Astrocyte of the hippocampus (primary cell): Measurements from ENCODE around the gene STH.

Experiments used
- DNase-seq: peaks from one replicate; pipeline ENCODE4 v3.0.0; 2011; ENCODE audit warnings: low read depth, low spot score

STH gene

DNA sequence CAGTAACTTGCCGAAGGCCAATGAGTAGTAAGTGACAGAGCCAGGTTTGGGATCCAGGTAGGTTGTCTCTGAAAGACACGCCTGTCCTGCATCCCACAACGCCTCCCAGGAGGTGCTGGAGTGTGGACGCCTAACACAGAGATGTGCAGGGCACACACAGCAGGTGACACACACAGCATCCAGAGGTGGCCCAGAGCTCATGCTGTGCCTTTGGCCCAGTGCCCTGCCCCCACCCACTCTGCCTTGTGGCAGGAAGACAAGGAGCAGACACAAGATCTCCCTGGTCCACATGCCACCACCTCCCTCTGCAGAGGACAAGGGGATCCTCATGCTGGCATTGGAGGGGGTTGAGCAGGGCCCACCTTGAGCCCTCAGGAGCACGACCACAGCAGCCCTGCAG, 14.7 kb upstream of the STH start:
- DNase-seq, result no peak

GRCh38 chr17:45985447-45985846, 13.6 kb upstream of the STH start:
- no peak for DNase-seq

DNA sequence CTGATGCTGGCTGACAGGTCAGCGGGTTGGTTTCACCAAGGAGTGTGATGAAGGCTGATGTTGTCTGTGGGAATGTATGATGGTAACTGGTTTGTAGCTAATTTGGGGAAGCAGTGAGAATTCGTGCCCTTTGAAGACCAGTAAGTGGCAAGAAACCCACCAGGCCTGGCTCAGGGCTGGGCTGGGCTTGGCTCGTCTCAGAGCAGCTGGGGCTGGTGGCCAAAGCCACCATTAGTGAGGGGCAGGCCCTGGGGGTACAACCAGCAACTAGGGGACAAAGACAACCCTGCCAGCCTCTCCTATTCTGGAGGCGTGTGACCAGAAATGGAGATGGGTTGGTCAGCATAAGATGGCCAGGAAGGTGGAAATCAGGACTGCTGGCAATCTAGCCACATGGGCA, 13.0 kb upstream of the STH start:
- no peak for DNase-seq

GRCh38 chr17:45987706-45988105, 11.3 kb upstream of the STH start:
- DNase-seq, result no peak

- no peak for DNase-seq
These were observed 9.3 kb upstream of the STH start for GRCh38 chr17:45989759-45990158.

DNA sequence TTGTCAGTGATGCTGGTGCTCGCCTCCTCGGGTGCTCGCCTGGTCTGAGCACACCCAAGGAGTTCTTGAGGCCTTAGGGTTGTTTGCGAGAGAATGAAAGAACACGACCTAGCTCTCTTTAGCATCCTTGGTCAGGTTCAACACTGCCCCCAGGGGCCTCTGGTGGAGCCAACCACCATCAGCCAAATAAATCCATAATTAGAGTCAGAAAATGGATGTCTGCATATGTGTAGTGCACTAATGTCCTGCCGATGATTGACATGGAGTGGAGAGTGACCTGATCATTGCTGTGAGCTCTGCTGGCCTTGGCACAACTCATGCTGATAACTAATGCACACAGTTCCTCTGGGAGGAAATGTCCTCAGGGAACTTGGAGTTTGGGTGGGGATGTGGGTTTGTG, 8.2 kb upstream of the STH start:
- no peak for DNase-seq

- DNase-seq, result no peak
These were observed 7.7 kb upstream of the STH start for GRCh38 chr17:45991341-45991740.

DNA sequence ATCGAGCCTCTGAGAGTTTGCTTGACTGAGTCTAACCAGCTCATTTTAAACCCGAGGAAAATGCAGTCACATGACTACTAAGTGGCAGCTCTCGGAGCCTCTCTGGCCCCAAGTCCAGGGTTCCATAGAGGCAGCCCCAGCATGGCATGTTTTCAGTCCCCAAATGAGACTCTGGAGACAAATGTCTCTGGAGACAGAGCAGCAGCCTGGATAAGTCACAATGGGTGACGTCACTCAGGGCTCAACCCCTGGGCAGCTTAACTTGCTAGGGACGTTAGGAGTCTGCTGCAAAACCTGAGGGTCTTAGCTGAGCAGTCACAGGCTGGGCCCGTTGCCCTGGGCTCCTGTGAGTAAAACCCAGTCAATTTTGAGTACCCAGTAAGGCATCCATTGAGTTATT, 6.9 kb upstream of the STH start:
- no peak for DNase-seq

GRCh38 chr17:45992904-45993303, 6.1 kb upstream of the STH start:
- no peak for DNase-seq

DNA sequence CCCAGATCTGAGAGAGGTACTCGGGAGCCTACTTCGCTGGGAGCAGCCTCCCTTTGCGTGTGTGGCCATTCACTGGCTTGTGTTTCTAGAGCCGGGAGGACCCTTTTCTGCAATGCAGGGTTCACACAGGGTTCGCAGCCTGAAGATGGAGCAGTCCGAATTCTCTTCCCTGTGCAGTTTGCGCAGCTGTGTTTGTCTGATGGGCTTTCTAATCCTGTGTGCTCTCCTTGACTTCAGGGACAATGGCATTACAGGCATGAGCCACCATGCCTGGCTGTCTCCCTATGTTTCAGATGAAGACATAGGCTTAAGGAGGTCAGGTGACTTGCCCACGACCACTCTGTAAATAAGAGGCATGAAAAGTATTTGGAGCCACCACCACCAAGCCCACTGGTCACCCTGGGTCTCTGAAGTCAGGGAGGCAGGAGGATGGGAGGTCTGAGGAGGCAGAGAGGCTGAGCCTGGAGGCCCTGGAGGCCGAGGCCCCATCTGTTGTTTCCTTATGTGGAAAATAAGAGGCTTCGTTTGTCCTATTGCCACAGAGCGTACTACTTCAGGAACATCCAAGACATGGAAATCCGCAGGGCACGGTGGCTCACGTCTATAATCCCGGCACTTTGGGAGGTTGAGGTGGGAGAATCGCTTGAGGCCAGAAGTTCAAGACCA, 5.0 kb upstream of the STH start:
- no peak for DNase-seq

DNA sequence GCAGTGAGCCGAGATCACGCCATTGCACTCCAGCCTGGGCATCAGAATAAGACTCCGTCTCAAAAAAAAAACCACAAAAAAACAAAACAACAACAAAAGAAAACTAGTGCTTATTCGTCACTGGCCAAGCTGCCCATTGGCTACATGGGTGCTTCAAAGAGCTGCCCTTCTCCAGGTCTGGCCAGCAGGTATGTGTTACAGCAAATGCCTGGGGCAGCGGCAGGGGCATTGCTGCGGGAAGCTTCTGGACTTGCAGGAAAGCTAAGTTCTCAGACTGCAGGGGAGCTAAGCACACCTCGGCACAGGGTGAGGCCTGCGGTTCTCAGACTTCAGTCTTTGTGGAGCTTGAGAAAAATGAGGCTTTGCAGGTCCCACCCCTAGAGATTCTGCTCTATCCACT, 4.1 kb upstream of the STH start:
- no peak for DNase-seq

DNA sequence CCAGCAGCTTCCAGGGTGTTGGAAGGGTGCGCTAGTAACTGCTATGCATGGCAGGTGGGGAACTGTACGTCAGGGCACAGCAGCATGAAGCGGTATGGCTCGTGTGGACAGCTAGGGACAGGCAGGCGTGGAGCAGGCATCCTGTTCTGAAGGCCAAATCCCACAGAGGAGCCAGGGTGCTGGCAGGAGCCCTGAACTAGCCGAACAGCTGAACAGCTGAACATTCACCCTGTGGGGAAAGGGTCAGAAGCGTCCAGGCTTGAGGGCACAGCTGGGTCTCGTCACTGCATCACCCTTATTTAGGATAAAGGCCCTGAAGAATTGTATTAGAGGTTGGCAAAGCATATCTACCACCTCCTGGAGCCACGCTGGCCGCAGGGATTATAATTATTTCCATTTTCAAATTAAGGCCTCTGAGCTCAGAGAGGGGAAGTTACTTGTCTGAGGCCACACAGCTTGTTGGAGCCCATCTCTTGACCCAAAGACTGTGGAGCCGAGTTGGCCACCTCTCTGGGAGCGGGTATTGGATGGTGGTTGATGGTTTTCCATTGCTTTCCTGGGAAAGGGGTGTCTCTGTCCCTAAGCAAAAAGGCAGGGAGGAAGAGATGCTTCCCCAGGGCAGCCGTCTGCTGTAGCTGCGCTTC, 3.3 kb upstream of the STH start:
- DNase-seq, result no peak

DNA sequence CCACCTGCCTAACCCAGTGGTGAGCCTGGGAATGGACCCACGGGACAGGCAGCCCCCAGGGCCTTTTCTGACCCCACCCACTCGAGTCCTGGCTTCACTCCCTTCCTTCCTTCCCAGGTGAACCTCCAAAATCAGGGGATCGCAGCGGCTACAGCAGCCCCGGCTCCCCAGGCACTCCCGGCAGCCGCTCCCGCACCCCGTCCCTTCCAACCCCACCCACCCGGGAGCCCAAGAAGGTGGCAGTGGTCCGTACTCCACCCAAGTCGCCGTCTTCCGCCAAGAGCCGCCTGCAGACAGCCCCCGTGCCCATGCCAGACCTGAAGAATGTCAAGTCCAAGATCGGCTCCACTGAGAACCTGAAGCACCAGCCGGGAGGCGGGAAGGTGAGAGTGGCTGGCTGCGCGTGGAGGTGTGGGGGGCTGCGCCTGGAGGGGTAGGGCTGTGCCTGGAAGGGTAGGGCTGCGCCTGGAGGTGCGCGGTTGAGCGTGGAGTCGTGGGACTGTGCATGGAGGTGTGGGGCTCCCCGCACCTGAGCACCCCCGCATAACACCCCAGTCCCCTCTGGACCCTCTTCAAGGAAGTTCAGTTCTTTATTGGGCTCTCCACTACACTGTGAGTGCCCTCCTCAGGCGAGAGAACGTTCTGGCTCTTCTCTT, 2.6 kb upstream of the STH start:
- no peak for DNase-seq

DNA sequence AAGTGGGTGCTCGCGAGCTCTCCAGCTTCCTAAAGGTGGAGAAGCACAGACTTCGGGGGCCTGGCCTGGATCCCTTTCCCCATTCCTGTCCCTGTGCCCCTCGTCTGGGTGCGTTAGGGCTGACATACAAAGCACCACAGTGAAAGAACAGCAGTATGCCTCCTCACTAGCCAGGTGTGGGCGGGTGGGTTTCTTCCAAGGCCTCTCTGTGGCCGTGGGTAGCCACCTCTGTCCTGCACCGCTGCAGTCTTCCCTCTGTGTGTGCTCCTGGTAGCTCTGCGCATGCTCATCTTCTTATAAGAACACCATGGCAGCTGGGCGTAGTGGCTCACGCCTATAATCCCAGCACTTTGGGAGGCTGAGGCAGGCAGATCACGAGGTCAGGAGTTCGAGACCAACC, 1.9 kb upstream of the STH start:
- DNase-seq, result no peak

- DNase-seq, result peak; percentile 66
These were observed 1.4 kb upstream of the STH start for GRCh38 chr17:45997624-45998023.

GRCh38 chr17:45999900-46000290, 845 bp downstream of the STH start:
- DNase-seq, result no peak

DNA sequence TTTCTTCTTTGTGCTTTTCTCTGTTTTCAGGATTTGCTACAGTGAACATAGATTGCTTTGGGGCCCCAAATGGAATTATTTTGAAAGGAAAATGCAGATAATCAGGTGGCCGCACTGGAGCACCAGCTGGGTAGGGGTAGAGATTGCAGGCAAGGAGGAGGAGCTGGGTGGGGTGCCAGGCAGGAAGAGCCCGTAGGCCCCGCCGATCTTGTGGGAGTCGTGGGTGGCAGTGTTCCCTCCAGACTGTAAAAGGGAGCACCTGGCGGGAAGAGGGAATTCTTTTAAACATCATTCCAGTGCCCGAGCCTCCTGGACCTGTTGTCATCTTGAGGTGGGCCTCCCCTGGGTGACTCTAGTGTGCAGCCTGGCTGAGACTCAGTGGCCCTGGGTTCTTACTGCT, 1.2 kb downstream of the STH start:
- no peak for DNase-seq

DNA sequence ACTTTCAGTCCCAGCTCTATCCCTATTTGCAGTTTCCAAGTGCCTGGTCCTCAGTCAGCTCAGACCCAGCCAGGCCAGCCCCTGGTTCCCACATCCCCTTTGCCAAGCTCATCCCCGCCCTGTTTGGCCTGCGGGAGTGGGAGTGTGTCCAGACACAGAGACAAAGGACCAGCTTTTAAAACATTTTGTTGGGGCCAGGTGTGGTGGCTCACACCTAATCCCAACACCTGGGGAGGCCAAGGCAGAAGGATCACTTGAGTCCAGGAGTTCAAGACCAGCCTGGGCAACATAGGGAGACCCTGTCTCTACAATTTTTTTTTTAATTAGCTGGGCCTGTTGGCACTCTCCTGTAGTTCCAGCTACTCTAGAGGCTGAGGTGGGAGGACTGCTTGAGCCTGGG, 1.7 kb downstream of the STH start:
- no peak for DNase-seq

- DNase-seq, result no peak
These were observed 2.6 kb downstream of the STH start for GRCh38 chr17:46001390-46002310.

GRCh38 chr17:46002311-46002972, 3.4 kb downstream of the STH start:
- DNase-seq, result peak; percentile 83

GRCh38 chr17:46002973-46003316, 3.9 kb downstream of the STH start:
- DNase-seq, result no peak
